CD4-positive, alpha-beta T cell treated with Interleukin-17A for 1 hour (primary cell): ENCODE results near the gene AKR1E2.

Experiments
- DNase-seq: peaks from one replicate; pipeline ENCODE4 v3.0.0-alpha.2; 2020

AKR1E2 gene

GRCh38 chr10:4847561-4848355 lies 21.8 kb downstream of the AKR1E2 start:
- no peak for DNase-seq

- no peak for DNase-seq
These were observed 22.5 kb downstream of the AKR1E2 start for GRCh38 chr10:4848356-4849041.

GRCh38 chr10:4849042-4849402 lies 23.0 kb downstream of the AKR1E2 start:
- no peak for DNase-seq

GRCh38 chr10:4849555-4850242 lies 23.7 kb downstream of the AKR1E2 start:
- peak; percentile 87 for DNase-seq

- no peak for DNase-seq
These were observed 24.4 kb downstream of the AKR1E2 start for GRCh38 chr10:4850397-4850796.

- no peak for DNase-seq
These were observed 25.2 kb downstream of the AKR1E2 start for GRCh38 chr10:4851176-4851575.

- DNase-seq, result no peak
These were observed 25.8 kb downstream of the AKR1E2 start for GRCh38 chr10:4851846-4852245.

- DNase-seq, result no peak
These were observed 40.1 kb downstream of the AKR1E2 start for GRCh38 chr10:4865945-4866661.

GRCh38 chr10:4867109-4867519 lies 41.1 kb downstream of the AKR1E2 start:
- DNase-seq, result no peak

- no peak for DNase-seq
These were observed 41.7 kb downstream of the AKR1E2 start for GRCh38 chr10:4867520-4868356.

- DNase-seq, result no peak
These were observed 42.3 kb downstream of the AKR1E2 start for GRCh38 chr10:4868357-4868657.

GRCh38 chr10:4882704-4883078 lies 56.7 kb downstream of the AKR1E2 start:
- no peak for DNase-seq

- no peak for DNase-seq
These were observed 57.2 kb downstream of the AKR1E2 start for GRCh38 chr10:4883079-4883739.

GRCh38 chr10:4885162-4885561 lies 59.2 kb downstream of the AKR1E2 start:
- no peak for DNase-seq

GRCh38 chr10:4887501-4887900 lies 61.5 kb downstream of the AKR1E2 start:
- no peak for DNase-seq

GRCh38 chr10:4888236-4888635 lies 62.2 kb downstream of the AKR1E2 start:
- no peak for DNase-seq

- no peak for DNase-seq
These were observed 64.0 kb downstream of the AKR1E2 start for GRCh38 chr10:4889959-4890358.

- no peak for DNase-seq
These were observed 66.7 kb downstream of the AKR1E2 start for GRCh38 chr10:4892681-4893080.

- DNase-seq, result no peak
These were observed 68.3 kb downstream of the AKR1E2 start for GRCh38 chr10:4894335-4894734.
